Karpas-422 (cell line): Measurements from ENCODE around the gene PRKCQ. TPM values are rescaled to one million over a fixed set of nuclear protein-coding genes. Genes with fewer than 3 reads are reported as not detected.

Source experiments
- DNase-seq: peaks from one replicate; pipeline ENCODE4 v3.0.0-alpha.2; 2015
- H2AFZ ChIP-seq: fragments of 200-600 bp; sonication (generic); 2 replicates; pipeline ENCODE4 v1.6.1; 2014; ENCODE audit warnings: antibody characterized with exemption, low read length, mixed read lengths
- H3K27ac ChIP-seq: fragments of 200-600 bp; sonication (generic); 2 replicates; pipeline ENCODE4 v1.5.1; 2014; ENCODE audit warnings: mild to moderate bottlenecking, low read length, moderate library complexity
- H3K27me3 ChIP-seq: fragments of 200-600 bp; sonication (generic); 2 replicates; pipeline ENCODE4 v1.6.1; 2014; ENCODE audit warnings: low read length, mixed read lengths
- H3K36me3 ChIP-seq: fragments of 200-600 bp; sonication (generic); 2 replicates; pipeline ENCODE4 v1.6.1; 2014; ENCODE audit warnings: low read length, mixed read lengths; ENCODE audit not compliant: insufficient read depth
- H3K4me1 ChIP-seq: fragments of 200-600 bp; sonication (generic); 2 replicates; pipeline ENCODE4 v1.6.1; 2014; ENCODE audit warnings: mild to moderate bottlenecking, low read length, mixed read lengths
- H3K4me2 ChIP-seq: fragments of 200-600 bp; sonication (generic); 2 replicates; pipeline ENCODE4 v1.6.1; 2014; ENCODE audit warnings: low read length, low read depth, mild to moderate bottlenecking; ENCODE audit not compliant: poor library complexity, severe bottlenecking
- H3K4me3 ChIP-seq: fragments of 200-600 bp; sonication (generic); 2 replicates; pipeline ENCODE4 v1.5.1; 2014; ENCODE audit warnings: mild to moderate bottlenecking, antibody characterized with exemption, low read length, mixed read lengths
- H3K79me2 ChIP-seq: fragments of 200-600 bp; sonication (generic); 2 replicates; pipeline ENCODE4 v1.6.1; 2014; ENCODE audit warnings: mild to moderate bottlenecking, low read length, mixed read lengths
- H3K9ac ChIP-seq: fragments of 200-600 bp; sonication (generic); 2 replicates; pipeline ENCODE4 v1.6.0; 2014; ENCODE audit warnings: low read length
- H3K9me2 ChIP-seq: fragments of 200-600 bp; sonication (generic), shearing (Covaris generic); replicated peaks from 2 replicates; pipeline ENCODE4 v1.6.0; 2014; ENCODE audit warnings: mild to moderate bottlenecking, low read length, moderate library complexity; ENCODE audit not compliant: insufficient read depth
- H3K9me3 ChIP-seq: fragments of 300-700, 200-600 bp; sonication (generic); 2 replicates; pipeline ENCODE4 v1.6.1; 2014; ENCODE audit warnings: low read length, mixed read lengths
- H4K20me1 ChIP-seq: fragments of 200-600 bp; sonication (generic); 2 replicates; pipeline ENCODE4 v1.6.1; 2014; ENCODE audit warnings: mild to moderate bottlenecking, antibody characterized with exemption, low read length, low read depth; ENCODE audit not compliant: insufficient read depth
- total RNA-seq: library from RNA; depleted of rRNA; stranded (reverse); fragments of >200 nt; shearing (Covaris generic); gene quantifications from 2 replicates; pipeline ENCODE4 v1.2.3, GENCODE V29; 2014; ENCODE audit warnings: low replicate concordance

The PRKCQ gene
- total RNA-seq, 1 experiment from 2014 or later = not detected

DNA sequence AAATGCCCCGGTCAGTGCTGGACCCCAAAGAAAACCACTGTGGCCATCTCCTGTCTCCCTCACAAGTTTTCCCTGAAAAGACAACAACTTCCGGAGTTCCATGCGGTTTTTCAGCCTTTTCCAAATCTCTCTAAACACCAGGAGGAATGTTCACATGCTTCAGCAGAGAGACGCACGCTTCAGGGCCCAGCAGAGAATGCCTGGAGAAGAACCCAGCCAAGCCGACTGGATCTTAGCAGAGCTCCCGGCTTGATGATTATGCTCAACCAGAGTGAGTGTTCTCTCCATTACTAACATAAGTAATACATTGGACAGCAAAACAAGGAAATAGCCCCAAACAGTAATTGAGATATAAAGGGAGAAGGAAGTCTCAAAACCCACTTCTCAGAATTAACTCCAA, 17.9 kb downstream of the PRKCQ start:
- Histone ChIP-seq H3K9ac (no peak overlapping the region), H4K20me1 (no peaks in the 10 kb centered on the region), H3K9me3 (no peaks in the 10 kb centered on the region), H3K9me2 (no peaks in the 10 kb centered on the region), H3K79me2 (no peaks in the 10 kb centered on the region), H3K27me3 (no peaks in the 10 kb centered on the region), H3K27ac (no peak overlapping the region), H3K4me3 (no peak overlapping the region), H3K36me3 (no peaks in the 10 kb centered on the region), H3K4me1 (no peaks in the 10 kb centered on the region), H2AFZ (no peak overlapping the region), H3K4me2 (no peak overlapping the region)
- no peak for DNase-seq

DNA sequence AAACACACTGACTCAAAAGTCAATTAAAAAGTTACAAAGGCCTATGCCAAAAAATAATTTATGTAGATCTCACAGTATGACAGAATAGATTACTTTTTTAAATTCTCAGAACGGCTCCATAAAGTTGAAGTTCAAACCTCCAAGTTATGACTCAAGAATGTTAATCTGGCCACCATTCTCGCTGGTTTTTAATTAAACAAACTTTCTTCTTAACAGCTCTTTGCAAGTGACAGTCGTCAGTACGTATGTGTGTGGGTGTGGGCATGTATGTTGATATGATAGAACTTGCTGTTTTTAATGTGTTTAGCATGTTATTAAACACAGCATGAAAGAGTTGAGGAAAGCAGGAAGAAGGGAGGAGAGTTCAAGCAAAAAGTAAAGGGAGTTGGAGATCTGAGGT, 18.5 kb downstream of the PRKCQ start:
- Histone ChIP-seq H3K36me3 (no peaks in the 10 kb centered on the region), H3K9ac (no peak overlapping the region), H3K4me2 (no peak overlapping the region), H3K4me3 (no peak overlapping the region), H3K79me2 (no peaks in the 10 kb centered on the region), H2AFZ (no peak overlapping the region), H3K27ac (no peak overlapping the region), H4K20me1 (no peaks in the 10 kb centered on the region), H3K9me3 (no peaks in the 10 kb centered on the region), H3K4me1 (no peaks in the 10 kb centered on the region), H3K9me2 (no peaks in the 10 kb centered on the region), H3K27me3 (no peaks in the 10 kb centered on the region)
- DNase-seq = no peak

DNA sequence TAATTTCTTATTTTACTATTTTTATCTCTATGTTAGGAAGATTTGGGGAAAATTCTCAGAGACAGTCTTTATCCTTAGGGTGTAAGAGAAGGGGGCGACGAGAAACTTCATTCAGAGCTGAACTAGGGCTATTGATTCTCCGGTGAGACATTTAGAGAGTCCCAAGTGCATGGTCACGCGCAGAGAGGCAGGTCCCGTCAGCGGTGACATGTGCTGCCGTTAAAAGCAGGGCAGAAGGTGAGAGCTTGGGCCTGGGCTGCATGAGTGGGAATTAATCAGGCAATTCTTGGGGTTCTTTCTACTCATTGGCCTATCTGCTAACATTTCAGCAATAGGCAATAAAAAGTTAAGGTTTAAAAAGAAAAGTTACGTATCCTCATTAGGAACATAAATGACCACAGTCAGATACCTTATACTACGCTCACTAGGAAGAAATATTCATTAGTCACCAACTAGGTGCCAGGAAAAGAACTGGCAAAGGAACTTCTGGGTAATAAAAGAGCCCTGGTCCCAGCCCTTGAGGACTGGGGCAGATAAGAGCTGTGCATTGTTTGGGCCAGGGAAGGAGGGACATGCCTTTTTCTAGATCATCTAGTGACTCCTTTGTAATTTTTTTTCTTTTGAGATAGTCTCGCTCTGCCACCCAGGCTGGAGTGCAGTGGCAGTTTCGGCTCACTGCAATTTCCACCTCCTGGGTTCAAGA, 21.2 kb downstream of the PRKCQ start:
- Histone ChIP-seq H4K20me1 (no peaks in the 10 kb centered on the region), H3K9me2 (no peaks in the 10 kb centered on the region), H3K36me3 (no peaks in the 10 kb centered on the region), H3K27me3 (no peaks in the 10 kb centered on the region), H2AFZ (no peak overlapping the region), H3K9ac (no peak overlapping the region), H3K4me3 (no peak overlapping the region), H3K4me2 (no peak overlapping the region), H3K79me2 (no peaks in the 10 kb centered on the region), H3K4me1 (no peaks in the 10 kb centered on the region), H3K9me3 (no peaks in the 10 kb centered on the region), H3K27ac (no peak overlapping the region)
- no peak for DNase-seq

DNA sequence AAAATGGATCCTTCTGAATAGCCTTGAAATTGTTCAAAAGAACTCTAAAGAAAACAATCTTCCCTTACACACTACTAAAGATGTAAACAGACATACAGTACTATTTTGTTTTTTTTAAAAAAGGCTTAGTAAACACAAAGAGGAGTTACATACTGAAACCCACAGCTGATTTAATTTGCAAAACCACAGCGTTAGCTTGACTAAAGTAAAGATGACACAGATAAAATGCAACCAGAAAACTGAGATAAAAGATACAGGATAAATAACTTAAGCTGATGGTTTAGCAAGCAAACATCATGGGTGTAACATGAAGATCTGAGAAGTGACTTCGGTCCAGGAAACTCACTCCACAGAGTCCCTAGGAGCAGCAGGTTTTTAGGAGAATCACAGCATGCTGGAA, 21.8 kb downstream of the PRKCQ start:
- no peak overlapping the region for H3K27ac ChIP-seq
- no peak overlapping the region for H3K9ac ChIP-seq
- no peak for DNase-seq
- no peaks in the 10 kb centered on the region for H3K79me2 ChIP-seq
- H3K4me2 ChIP-seq = no peak overlapping the region
- H3K9me3 ChIP-seq = no peaks in the 10 kb centered on the region
- no peak overlapping the region for H2AFZ ChIP-seq
- no peaks in the 10 kb centered on the region for H3K9me2 ChIP-seq
- H4K20me1 ChIP-seq = no peaks in the 10 kb centered on the region
- H3K36me3 ChIP-seq = no peaks in the 10 kb centered on the region
- H3K27me3 ChIP-seq = no peaks in the 10 kb centered on the region
- no peak overlapping the region for H3K4me3 ChIP-seq
- no peaks in the 10 kb centered on the region for H3K4me1 ChIP-seq

DNA sequence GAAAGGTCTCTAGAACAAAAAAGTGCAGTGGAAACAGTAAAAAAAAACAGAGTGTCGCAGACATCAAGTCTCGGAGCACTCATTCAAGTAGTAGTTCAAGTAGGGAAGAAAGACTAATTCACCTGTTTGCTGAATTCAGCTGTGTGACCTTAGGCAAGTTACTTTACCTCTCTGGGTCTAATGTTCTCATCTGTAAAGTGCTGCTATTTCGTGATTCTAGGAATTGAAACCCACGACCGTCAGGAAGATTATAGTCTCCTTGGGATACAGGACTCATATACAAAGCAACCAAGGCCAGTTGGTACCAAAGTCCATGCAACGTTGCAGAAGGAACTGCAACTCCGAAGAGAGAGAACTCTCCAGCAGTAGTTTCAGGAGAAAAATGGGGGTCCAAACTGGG, 26.1 kb downstream of the PRKCQ start:
- Histone ChIP-seq H3K4me2 (no peak overlapping the region), H3K9ac (no peak overlapping the region), H3K27ac (no peak overlapping the region), H3K9me3 (no peaks in the 10 kb centered on the region), H2AFZ (no peak overlapping the region), H3K9me2 (no peaks in the 10 kb centered on the region), H3K27me3 (no peaks in the 10 kb centered on the region), H3K4me3 (no peak overlapping the region), H3K4me1 (no peaks in the 10 kb centered on the region), H3K79me2 (no peaks in the 10 kb centered on the region), H4K20me1 (no peaks in the 10 kb centered on the region), H3K36me3 (no peaks in the 10 kb centered on the region)
- DNase-seq = peak; percentile 11

- Histone ChIP-seq H3K9me3 (no peaks in the 10 kb centered on the region), H3K4me3 (no peak overlapping the region), H3K4me1 (no peaks in the 10 kb centered on the region), H3K27me3 (no peaks in the 10 kb centered on the region), H2AFZ (no peak overlapping the region), H4K20me1 (no peaks in the 10 kb centered on the region), H3K4me2 (no peak overlapping the region), H3K9me2 (no peaks in the 10 kb centered on the region), H3K36me3 (no peaks in the 10 kb centered on the region), H3K79me2 (no peaks in the 10 kb centered on the region), H3K9ac (no peak overlapping the region), H3K27ac (no peak overlapping the region)
- DNase-seq = no peak
Observed at GRCh38 chr10:6543431-6544005, 36.6 kb downstream of the PRKCQ start.

DNA sequence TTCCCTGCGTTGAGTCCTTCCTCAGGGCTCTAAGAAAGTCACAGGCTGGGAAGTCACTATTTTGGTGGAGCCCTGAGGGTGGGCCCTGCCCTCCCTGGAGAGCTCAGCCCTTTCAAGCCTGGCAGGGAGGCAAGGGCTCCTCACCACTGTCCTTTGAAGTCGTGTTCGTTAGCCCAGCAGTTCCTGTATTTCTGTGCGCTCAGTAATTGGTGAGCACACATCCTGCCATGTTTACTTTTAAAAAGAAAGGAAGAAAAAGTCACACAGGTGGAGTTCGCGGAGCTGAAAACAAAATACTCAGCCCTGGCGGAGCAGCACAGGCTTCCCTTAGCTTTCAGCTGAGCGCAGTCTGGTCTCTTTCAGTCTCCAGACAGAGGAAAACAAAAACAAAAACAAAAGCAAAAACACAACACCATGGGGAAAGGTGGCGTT, 37.1 kb downstream of the PRKCQ start:
- Histone ChIP-seq H3K9me2 (no peaks in the 10 kb centered on the region), H3K4me1 (no peaks in the 10 kb centered on the region), H2AFZ (no peak overlapping the region), H3K9ac (no peak overlapping the region), H3K4me2 (no peak overlapping the region), H3K36me3 (no peaks in the 10 kb centered on the region), H3K27me3 (no peaks in the 10 kb centered on the region), H3K9me3 (no peaks in the 10 kb centered on the region), H4K20me1 (no peaks in the 10 kb centered on the region), H3K4me3 (no peak overlapping the region), H3K27ac (no peak overlapping the region), H3K79me2 (no peaks in the 10 kb centered on the region)
- DNase-seq = no peak

DNA sequence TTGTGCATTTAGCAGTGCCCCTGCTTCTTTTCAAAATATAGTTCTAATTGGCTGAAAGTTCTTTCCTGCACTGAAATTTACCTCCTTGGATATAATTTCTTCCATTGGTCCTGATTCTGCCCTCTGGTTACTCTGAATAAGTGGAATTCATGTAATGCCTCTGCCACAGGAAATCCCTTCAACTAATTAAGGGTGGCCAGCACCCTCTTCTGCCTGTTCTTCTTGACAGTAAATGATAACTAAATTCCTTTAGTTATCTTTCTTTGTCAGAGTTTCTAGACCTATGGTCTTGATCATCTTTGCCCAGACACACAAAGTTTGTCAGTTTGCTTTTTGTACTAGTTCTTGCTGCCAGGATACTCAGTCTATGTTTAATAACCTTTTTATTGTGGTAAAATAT, 40.2 kb downstream of the PRKCQ start:
- H3K4me1 ChIP-seq = no peaks in the 10 kb centered on the region
- H3K9me3 ChIP-seq = no peaks in the 10 kb centered on the region

More for the DNA sequence above, 40.2 kb downstream of the PRKCQ start:
- H3K36me3 ChIP-seq = no peaks in the 10 kb centered on the region
- H3K27ac ChIP-seq = no peak overlapping the region
- no peaks in the 10 kb centered on the region for H3K79me2 ChIP-seq
- no peak for DNase-seq
- no peaks in the 10 kb centered on the region for H4K20me1 ChIP-seq
- H3K4me2 ChIP-seq = no peak overlapping the region
- H2AFZ ChIP-seq = no peak overlapping the region
- no peak overlapping the region for H3K9ac ChIP-seq
- H3K4me3 ChIP-seq = no peak overlapping the region
- H3K27me3 ChIP-seq = no peaks in the 10 kb centered on the region
- H3K9me2 ChIP-seq = no peaks in the 10 kb centered on the region
